A673 (cell line): Measurements from ENCODE around the gene APOL1.

Source experiments
- EZH2 ChIP-seq: fragments of 200-600 bp; sonication (generic); IDR thresholded peaks from 2 replicates; pipeline ENCODE4 v1.6.1; 2017; ENCODE audit warnings: borderline replicate concordance, low read depth, mild to moderate bottlenecking, mixed read lengths, antibody characterized with exemption, low read length; ENCODE audit not compliant: poor library complexity, severe bottlenecking
- TF ChIP-seq, protein P1 (sequence below): fragments of 300-800, 200-600 bp; sonication (generic); conservative IDR thresholded peaks from 2 replicates; pipeline ENCODE4 v1.5.1; 2017; ENCODE audit warnings: low read depth, mild to moderate bottlenecking, antibody characterized with exemption, low read length, moderate library complexity, mixed read lengths

DNA sequence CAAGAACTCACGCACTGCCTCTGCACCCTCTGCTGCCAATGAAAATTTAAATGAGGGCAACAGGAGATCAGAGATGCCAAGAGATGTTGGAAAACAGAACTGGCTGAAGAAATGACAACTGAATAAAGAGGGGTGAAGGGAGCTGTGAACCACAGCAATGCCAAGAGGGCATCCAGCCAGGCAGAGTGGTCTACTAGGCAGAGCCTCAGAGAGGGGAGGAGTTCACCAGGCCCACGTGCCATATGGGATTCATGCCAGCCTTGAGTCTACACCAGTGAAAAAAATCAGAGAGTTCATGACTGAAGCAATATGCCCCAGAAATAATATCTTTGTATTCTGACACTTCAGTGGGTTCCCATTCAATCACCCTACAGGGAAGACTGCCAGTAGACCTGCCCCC lies 18.0 kb upstream of the APOL1 start:
- TF ChIP-seq, protein P1, sequence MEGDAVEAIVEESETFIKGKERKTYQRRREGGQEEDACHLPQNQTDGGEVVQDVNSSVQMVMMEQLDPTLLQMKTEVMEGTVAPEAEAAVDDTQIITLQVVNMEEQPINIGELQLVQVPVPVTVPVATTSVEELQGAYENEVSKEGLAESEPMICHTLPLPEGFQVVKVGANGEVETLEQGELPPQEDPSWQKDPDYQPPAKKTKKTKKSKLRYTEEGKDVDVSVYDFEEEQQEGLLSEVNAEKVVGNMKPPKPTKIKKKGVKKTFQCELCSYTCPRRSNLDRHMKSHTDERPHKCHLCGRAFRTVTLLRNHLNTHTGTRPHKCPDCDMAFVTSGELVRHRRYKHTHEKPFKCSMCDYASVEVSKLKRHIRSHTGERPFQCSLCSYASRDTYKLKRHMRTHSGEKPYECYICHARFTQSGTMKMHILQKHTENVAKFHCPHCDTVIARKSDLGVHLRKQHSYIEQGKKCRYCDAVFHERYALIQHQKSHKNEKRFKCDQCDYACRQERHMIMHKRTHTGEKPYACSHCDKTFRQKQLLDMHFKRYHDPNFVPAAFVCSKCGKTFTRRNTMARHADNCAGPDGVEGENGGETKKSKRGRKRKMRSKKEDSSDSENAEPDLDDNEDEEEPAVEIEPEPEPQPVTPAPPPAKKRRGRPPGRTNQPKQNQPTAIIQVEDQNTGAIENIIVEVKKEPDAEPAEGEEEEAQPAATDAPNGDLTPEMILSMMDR = no peak
- no peak for TF ChIP-seq EZH2
